ENCODE data around the gene GABRD. TPM values are rescaled to one million over a fixed set of nuclear protein-coding genes. Genes with fewer than 3 reads are reported as not detected.

The GABRD gene
- total and polyA plus RNA-seq, 2 donors (not counting 3 experiments of a cell fraction or from before 2014, with no cell fraction given), result not detected

- H3K9me1 ChIP-seq (replicated peaks; ENCODE audit: control insufficient read depth, extremely low read depth, insufficient read depth, low read length), result no peaks in the 10 kb centered on the region
- no peak overlapping the region for H3K4me2 ChIP-seq (ENCODE audit: insufficient read depth, low read length)
- no peaks in the 10 kb centered on the region for H3K4me1 ChIP-seq (ENCODE audit: control insufficient read depth, extremely low read depth, insufficient read depth, low read length)
- no TSS peak for BruUV-seq (replicated peaks)
- no peaks in the 10 kb centered on the region for H3K9me3 ChIP-seq (replicated peaks; ENCODE audit: control insufficient read depth, insufficient read depth, low read length)
- H3K36me3 ChIP-seq (ENCODE audit: control insufficient read depth in 2 of 2, extremely low read depth in 1 of 2, insufficient read depth in 2 of 2, low read length in 2 of 2), result no peaks in the 10 kb centered on the region
- H4K20me1 ChIP-seq (replicated peaks; ENCODE audit: control insufficient read depth, extremely low read depth, insufficient read depth, low read length), result no peaks in the 10 kb centered on the region
- dilution Hi-C loops (cut with MboI; ENCODE audit: extremely low pct_ligation_motif_present, low sequenced_read_pairs) (no loop called here), intact Hi-C loops (cut with micrococcal nuclease) (no loop called here)
- TF ChIP-seq EZH2 (IDR thresholded peaks at IDR 0.05; ENCODE audit: borderline replicate concordance, low read depth, low read length, severe bottlenecking), result no peak
- no peak for TF ChIP-seq POLR2AphosphoS5 (IDR thresholded peaks at IDR 0.05; ENCODE audit: insufficient read depth, low read depth, low read length)
- TF ChIP-seq GATA2 (IDR thresholded peaks at IDR 0.05; ENCODE audit: insufficient read depth, insufficient read length, low read depth, low read length), result no peak
- TF ChIP-seq MAX (IDR thresholded peaks at IDR 0.05; ENCODE audit: insufficient read depth, insufficient read length), result no peak
- no peak for TF ChIP-seq POLR2A (IDR thresholded peaks at IDR 0.05; ENCODE audit: low read depth, low read length)
- TF ChIP-seq MYC (IDR thresholded peaks at IDR 0.05; ENCODE audit: low read depth, low read length), result no peak
- TF ChIP-seq CTCF (IDR thresholded peaks at IDR 0.05; ENCODE audit: extremely low read depth in 1 of 2, insufficient read depth in 1 of 2, low read depth in 1 of 2, low read length in 2 of 2), result no peak
- no peak for TF ChIP-seq FOS (IDR thresholded peaks at IDR 0.05; ENCODE audit: borderline replicate concordance, insufficient read depth, low read length)
- no peak for TF ChIP-seq JUN (IDR thresholded peaks at IDR 0.05; ENCODE audit: borderline replicate concordance, insufficient read depth, insufficient read length, low read depth)
- H3K27ac ChIP-seq (ENCODE audit: insufficient read depth, low read depth, low read length), result no peak overlapping the region
- H3K9ac ChIP-seq (replicated peaks; ENCODE audit: extremely low read depth, insufficient read depth, low read length), result no peak overlapping the region
- no peak overlapping the region for H2AFZ ChIP-seq (ENCODE audit: low read depth, low read length)
- H3K79me2 ChIP-seq (ENCODE audit: control insufficient read depth, insufficient read depth, low read length), result no peaks in the 10 kb centered on the region
- POLR2A ChIA-PET, result no interaction called here
- DNase-seq (ENCODE audit: low read depth, low spot score) (no peak), FAIRE-seq (no peak)
- CTCF ChIA-PET, result no interaction called here
- H3K27me3 ChIP-seq (ENCODE audit: control insufficient read depth in 2 of 2, insufficient read depth in 2 of 2, low read length in 2 of 2), result no peaks in the 10 kb centered on the region
- H3K4me3 ChIP-seq (replicated peaks in 1 of 3; ENCODE audit: insufficient read depth in 1 of 3, low read depth in 1 of 3, low read length in 3 of 3), result no peak overlapping the region
Measured at GRCh38 chr1:1973716-1974642, 45.2 kb upstream of the GABRD start.

All from endothelial cell of umbilical vein (primary cell).